ENCODE data around the gene BCAS3.

The BCAS3 gene

GRCh38 chr17:60891149-60891548 lies 213.5 kb downstream of the BCAS3 start:
- Histone ChIP-seq H3K9me3 (peaks cover 0 to 10% (median 0%) of the 10 kb centered on the region in 3 donors), H3K4me1 (peaks cover 0 to 40% (median 13%) of the 10 kb centered on the region in 4 donors), H3K27me3 (no peaks in the 10 kb centered on the region), H3K27ac (no peak overlapping the region), H3K36me3 (peaks cover 0 to 6% (median 0%) of the 10 kb centered on the region in 3 donors), H3K4me3 (no peak overlapping the region)
- no peak for TF ChIP-seq CTCF (IDR thresholded peaks at IDR 0.05)
- no peak for DNase-seq
- intact Hi-C loops (cut with DNase I; ENCODE audit: low total_unique reads), result no loop called here

GRCh38 chr17:60893475-60893874 lies 215.8 kb downstream of the BCAS3 start:
- TF ChIP-seq CTCF (IDR thresholded peaks at IDR 0.05), result no peak
- no peak overlapping the region for H3K27ac ChIP-seq
- no peak for DNase-seq
- no peak overlapping the region for H3K4me3 ChIP-seq
- peaks cover 0 to 6% (median 0%) of the 10 kb centered on the region in 3 donors for H3K36me3 ChIP-seq
- no peaks in the 10 kb centered on the region for H3K27me3 ChIP-seq
- intact Hi-C loops (cut with DNase I; ENCODE audit: low total_unique reads), result no loop called here
- peaks cover 0 to 31% (median 10%) of the 10 kb centered on the region in 4 donors for H3K4me1 ChIP-seq
- peaks cover 0 to 27% (median 5%) of the 10 kb centered on the region in 3 donors for H3K9me3 ChIP-seq

GRCh38 chr17:60896996-60897395 lies 219.3 kb downstream of the BCAS3 start:
- H3K9me3 ChIP-seq, result peaks cover 0 to 27% (median 5%) of the 10 kb centered on the region in 3 donors
- H3K4me3 ChIP-seq, result no peak overlapping the region
- TF ChIP-seq CTCF (IDR thresholded peaks at IDR 0.05), result no peak
- H3K4me1 ChIP-seq, result peaks cover 0 to 19% (median 2%) of the 10 kb centered on the region in 4 donors
- peaks cover 0 to 6% (median 0%) of the 10 kb centered on the region in 3 donors for H3K36me3 ChIP-seq
- no peak for DNase-seq
- H3K27me3 ChIP-seq, result no peaks in the 10 kb centered on the region
- intact Hi-C loops (cut with DNase I; ENCODE audit: low total_unique reads), result no loop called here
- H3K27ac ChIP-seq, result no peak overlapping the region

- peaks cover 0 to 38% (median 2%) of the 10 kb centered on the region in 4 donors for H3K4me1 ChIP-seq
- H3K4me3 ChIP-seq, result no peak overlapping the region
- TF ChIP-seq CTCF (IDR thresholded peaks at IDR 0.05), result no peak
- H3K27me3 ChIP-seq, result no peaks in the 10 kb centered on the region
- H3K27ac ChIP-seq, result no peak overlapping the region
- intact Hi-C loops (cut with DNase I; ENCODE audit: low total_unique reads), result no loop called here
- H3K9me3 ChIP-seq, result peaks cover 0 to 22% (median 5%) of the 10 kb centered on the region in 3 donors
- no peak for DNase-seq
- no peaks in the 10 kb centered on the region for H3K36me3 ChIP-seq
Measured at GRCh38 chr17:60899115-60899514, 221.5 kb downstream of the BCAS3 start.

GRCh38 chr17:60900688-60901087 lies 223.0 kb downstream of the BCAS3 start:
- no peak for TF ChIP-seq CTCF (IDR thresholded peaks at IDR 0.05)
- no peak for DNase-seq
- Histone ChIP-seq H3K27me3 (no peaks in the 10 kb centered on the region), H3K27ac (peak overlapping the region in 1 of 2 donors; percentile 76), H3K4me3 (no peak overlapping the region), H3K36me3 (no peaks in the 10 kb centered on the region), H3K9me3 (peaks cover 0 to 22% (median 5%) of the 10 kb centered on the region in 3 donors), H3K4me1 (peaks cover 0 to 45% (median 2%) of the 10 kb centered on the region in 4 donors)
- intact Hi-C loops (cut with DNase I; ENCODE audit: low total_unique reads), result loop anchor here (5.0 kb wide), 1 partner anchor 502 kb away; no protein-coding TSS in a partner anchor

Measured in tibial artery (tissue), 4 donors.